ENCODE measurements around the gene AFM. TPM values are rescaled to one million over a fixed set of nuclear protein-coding genes. Genes with fewer than 3 reads are reported as not detected.

Gene AFM
- polyA plus RNA-seq, 1 experiment = not detected

GRCh38 chr4:73508651-73509050 lies 27.1 kb downstream of the AFM start:
- H3K27me3 ChIP-seq (ENCODE audit: control insufficient read depth, insufficient read depth, low read length) = peaks cover 2% of the 10 kb centered on the region
- no peak overlapping the region for H3K27ac ChIP-seq (ENCODE audit: low read depth, low read length)
- H3K4me3 ChIP-seq (ENCODE audit: low read depth, low read length) = no peak overlapping the region
- ChIA-PET POLR2A (no interaction called here), CTCF (no interaction called here)
- DNase-seq (ENCODE audit: low read depth, low spot score) = no peak
- no peak for TF ChIP-seq CTCF (IDR thresholded peaks at IDR 0.05; ENCODE audit: low read depth, low read length)
- H3K9me3 ChIP-seq (ENCODE audit: control insufficient read depth, insufficient read depth, low read length) = no peaks in the 10 kb centered on the region

- Histone ChIP-seq H3K27me3 (ENCODE audit: control insufficient read depth, insufficient read depth, low read length) (no peaks in the 10 kb centered on the region), H3K4me3 (ENCODE audit: low read depth, low read length) (no peak overlapping the region), H3K9me3 (ENCODE audit: control insufficient read depth, insufficient read depth, low read length) (no peaks in the 10 kb centered on the region), H3K27ac (ENCODE audit: low read depth, low read length) (no peak overlapping the region)
- ChIA-PET CTCF (no interaction called here), POLR2A (no interaction called here)
- TF ChIP-seq CTCF (IDR thresholded peaks at IDR 0.05; ENCODE audit: low read depth, low read length) = no peak
- DNase-seq (ENCODE audit: low read depth, low spot score) = no peak
Measured at GRCh38 chr4:73518340-73518739, 36.8 kb downstream of the AFM start.

- POLR2A ChIA-PET = no interaction called here
- DNase-seq (ENCODE audit: low read depth, low spot score) = no peak
- TF ChIP-seq CTCF (IDR thresholded peaks at IDR 0.05; ENCODE audit: low read depth, low read length) = no peak
- Histone ChIP-seq H3K27me3 (ENCODE audit: control insufficient read depth, insufficient read depth, low read length) (peaks cover 9% of the 10 kb centered on the region), H3K27ac (ENCODE audit: low read depth, low read length) (no peak overlapping the region), H3K4me3 (ENCODE audit: low read depth, low read length) (no peak overlapping the region), H3K9me3 (ENCODE audit: control insufficient read depth, insufficient read depth, low read length) (no peaks in the 10 kb centered on the region)
- CTCF ChIA-PET = no interaction called here
Measured at GRCh38 chr4:73520821-73521220, 39.3 kb downstream of the AFM start.

GRCh38 chr4:73523126-73523525 lies 41.6 kb downstream of the AFM start:
- Histone ChIP-seq H3K27me3 (ENCODE audit: control insufficient read depth, insufficient read depth, low read length) (peaks cover 11% of the 10 kb centered on the region), H3K4me3 (ENCODE audit: low read depth, low read length) (no peak overlapping the region), H3K9me3 (ENCODE audit: control insufficient read depth, insufficient read depth, low read length) (no peaks in the 10 kb centered on the region), H3K27ac (ENCODE audit: low read depth, low read length) (no peak overlapping the region)
- no peak for TF ChIP-seq CTCF (IDR thresholded peaks at IDR 0.05; ENCODE audit: low read depth, low read length)
- no peak for DNase-seq (ENCODE audit: low read depth, low spot score)
- CTCF ChIA-PET = no interaction called here
- POLR2A ChIA-PET = no interaction called here

- ChIA-PET CTCF (no interaction called here), POLR2A (no interaction called here)
- Histone ChIP-seq H3K4me3 (ENCODE audit: low read depth, low read length) (no peak overlapping the region), H3K27me3 (ENCODE audit: control insufficient read depth, insufficient read depth, low read length) (peaks cover 14% of the 10 kb centered on the region), H3K9me3 (ENCODE audit: control insufficient read depth, insufficient read depth, low read length) (no peaks in the 10 kb centered on the region), H3K27ac (ENCODE audit: low read depth, low read length) (no peak overlapping the region)
- DNase-seq (ENCODE audit: low read depth, low spot score) = no peak
- no peak for TF ChIP-seq CTCF (IDR thresholded peaks at IDR 0.05; ENCODE audit: low read depth, low read length)
Measured at GRCh38 chr4:73525611-73526010, 44.1 kb downstream of the AFM start.

Measured in AG04450 (cell line).